Activated CD8-positive, alpha-beta memory T cell treated with anti-CD3 and anti-CD28 coated beads, Interleukin-2, amount 50 U/mL, for 1 hour (primary cell): Measurements from ENCODE around the gene PTPN11.
"Not testable (repeated sequence)": the region's sequence is repeated elsewhere in the genome, so short reads cannot be mapped to it uniquely, and the experiment has no call there.

Experiments used
- DNase-seq: peaks from one replicate; pipeline ENCODE4 v3.0.0-alpha.2; 2020; ENCODE audit errors: extremely low read depth

Gene PTPN11

GRCh38 chr12:112418608-112419296 is at the start of gene PTPN11:
Gene PTPN11 (plus strand): TSS chr12:112418947. CDS start chr12:112419112, 165 bp downstream.
- DNase-seq = peak; percentile 60

- DNase-seq = no peak
These were observed 48.5 kb upstream of the PTPN11 start for GRCh38 chr12:112370199-112370598.

DNA sequence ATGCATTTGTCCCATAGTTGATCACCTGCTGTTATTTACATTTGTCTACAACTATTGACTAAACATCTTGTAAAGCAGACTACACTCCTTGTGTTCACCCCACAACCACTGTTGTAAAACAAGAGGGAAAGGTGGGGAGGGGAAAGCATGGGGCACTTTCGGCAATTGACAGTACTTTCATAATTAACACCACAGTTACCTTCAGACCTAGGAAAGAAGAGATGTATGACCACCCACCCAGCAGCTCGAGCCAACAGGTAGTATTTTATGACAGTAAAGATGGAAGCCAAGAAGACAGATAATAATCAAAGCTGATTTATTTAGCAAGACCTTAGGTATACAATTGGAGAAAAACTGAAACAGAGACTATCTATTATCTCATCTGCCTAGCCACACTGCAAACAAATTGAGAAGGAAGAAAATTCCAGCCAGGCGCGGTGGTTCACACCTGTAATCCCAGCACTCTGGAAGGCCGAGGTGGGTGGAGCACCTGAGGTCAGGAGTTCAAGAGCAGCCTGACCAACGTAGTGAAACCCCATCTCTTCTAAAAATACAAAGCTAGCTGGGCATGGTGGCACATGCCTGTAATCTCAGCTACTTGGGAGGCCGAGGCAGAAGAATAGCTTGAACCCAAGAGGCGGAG is 47.8 kb upstream of the PTPN11 start:
- DNase-seq = no peak

DNA sequence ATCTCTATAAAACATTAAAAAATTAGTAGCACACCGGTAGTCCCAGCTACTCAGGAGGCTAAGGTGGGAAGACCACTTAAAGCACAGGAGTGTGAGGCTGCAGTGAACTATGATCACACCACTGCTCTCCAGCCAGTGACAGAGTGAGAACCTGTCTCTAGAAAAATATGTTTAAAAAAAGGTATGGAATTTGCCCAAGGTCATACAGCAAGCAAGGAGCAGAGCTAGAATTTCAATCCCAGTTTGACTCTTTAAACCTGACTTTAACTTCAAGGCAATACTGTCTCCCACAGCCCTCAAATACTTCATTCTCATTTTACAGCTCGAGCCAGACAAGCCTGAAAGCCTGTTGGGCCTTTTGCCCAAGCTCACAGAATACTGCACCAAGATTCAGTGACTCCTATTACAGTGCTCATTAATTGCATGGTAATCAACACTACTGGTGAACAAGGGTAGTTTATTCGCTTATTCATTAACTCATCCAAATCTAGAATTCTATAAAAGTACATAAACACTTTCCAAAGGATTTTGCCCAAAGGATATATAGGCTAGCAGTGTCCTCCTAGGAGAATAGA is 44.5 kb upstream of the PTPN11 start:
- DNase-seq = no peak

- DNase-seq = no peak
These were observed 43.6 kb upstream of the PTPN11 start for GRCh38 chr12:112375105-112375504.

DNA sequence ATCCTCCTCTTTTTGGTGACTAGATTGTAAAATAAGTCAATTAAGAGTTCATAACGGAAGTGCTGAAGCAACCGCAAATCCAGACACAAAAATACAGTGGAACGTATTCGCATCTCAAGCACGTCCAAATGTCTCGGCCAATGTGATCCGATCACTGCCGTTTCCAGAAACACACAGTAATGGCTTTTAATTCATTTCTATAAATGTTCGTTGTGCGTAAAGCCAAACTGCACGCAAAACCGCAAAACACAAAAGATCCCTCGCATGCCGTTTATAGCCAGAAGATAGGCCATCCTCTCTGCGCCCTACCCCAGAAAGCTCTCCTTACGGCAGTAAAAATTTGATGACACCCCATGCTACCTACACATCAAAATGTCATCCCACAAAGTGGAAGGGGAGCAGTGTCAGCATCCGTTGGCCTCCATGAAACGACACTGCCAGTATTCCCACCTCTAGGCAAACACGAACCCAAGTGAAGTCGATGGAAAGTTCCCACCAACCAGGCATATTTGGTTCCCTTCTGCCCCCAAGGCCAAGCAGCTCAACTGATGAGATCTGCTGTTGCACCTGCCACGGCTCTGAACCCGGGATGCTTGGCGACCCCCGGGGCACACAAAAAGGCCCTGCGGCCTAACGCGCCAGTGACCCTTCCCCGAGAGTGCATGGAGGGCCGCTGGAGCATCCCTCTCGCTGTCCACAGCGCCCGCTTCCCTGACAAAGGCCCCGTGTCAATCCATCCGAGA is 37.9 kb upstream of the PTPN11 start:
- no peak for DNase-seq

DNA sequence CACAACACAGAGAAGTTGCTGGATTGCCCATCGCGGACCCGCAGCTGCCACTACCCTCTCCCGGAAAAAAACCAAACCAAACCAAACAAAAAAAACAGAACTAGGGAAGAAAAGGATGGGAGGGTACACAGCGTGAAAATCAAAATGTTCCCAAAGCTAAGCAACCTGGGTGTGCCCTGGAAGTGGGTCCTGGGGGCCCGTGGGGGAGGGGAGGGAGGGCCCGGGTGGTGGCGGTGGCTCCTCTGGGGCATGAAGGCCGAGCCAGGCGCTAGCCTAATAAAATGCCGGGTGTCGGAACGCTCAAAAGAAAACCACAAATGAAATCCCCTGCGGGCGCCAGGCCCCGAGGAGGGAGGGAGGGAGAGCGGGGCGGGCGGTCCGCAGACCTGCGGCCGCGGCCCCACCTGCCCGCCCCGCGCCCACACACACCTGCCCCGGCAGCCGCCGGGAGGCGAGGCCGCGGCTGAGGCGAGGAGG is 37.3 kb upstream of the PTPN11 start:
- no peak for DNase-seq

GRCh38 chr12:112381883-112382796 is 36.6 kb upstream of the PTPN11 start, which contains the start of gene HECTD4:
Gene HECTD4 (minus strand): TSS chr12:112382431. CDS start chr12:112382128, 303 bp downstream.
- DNase-seq = peak; percentile 74

DNA sequence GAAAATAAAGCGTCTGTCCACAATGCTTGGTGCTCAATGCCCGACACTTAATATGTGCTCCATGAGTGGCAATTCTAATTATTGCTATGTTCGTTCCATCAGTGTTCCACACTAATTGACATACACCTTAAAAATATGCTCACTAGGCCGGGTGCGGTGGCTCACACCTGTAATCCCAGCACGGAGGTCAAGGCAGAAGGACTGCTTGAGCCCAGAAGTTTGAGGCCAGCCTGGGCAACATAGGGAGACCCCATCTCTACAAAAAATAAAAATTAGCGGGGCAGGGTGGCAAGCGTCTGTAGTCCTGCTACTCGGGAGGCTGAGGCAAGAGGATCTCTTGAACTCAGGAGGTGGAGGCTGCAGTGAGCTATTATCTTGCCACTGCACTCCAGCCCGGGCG is 35.9 kb upstream of the PTPN11 start:
- no peak for DNase-seq

- no peak for DNase-seq
These were observed 32.0 kb upstream of the PTPN11 start for GRCh38 chr12:112386726-112387125.

- DNase-seq = no peak
These were observed 29.5 kb upstream of the PTPN11 start for GRCh38 chr12:112389228-112389627.

- DNase-seq = not testable (repeated sequence)
These were observed 28.7 kb upstream of the PTPN11 start for GRCh38 chr12:112389922-112390654.

DNA sequence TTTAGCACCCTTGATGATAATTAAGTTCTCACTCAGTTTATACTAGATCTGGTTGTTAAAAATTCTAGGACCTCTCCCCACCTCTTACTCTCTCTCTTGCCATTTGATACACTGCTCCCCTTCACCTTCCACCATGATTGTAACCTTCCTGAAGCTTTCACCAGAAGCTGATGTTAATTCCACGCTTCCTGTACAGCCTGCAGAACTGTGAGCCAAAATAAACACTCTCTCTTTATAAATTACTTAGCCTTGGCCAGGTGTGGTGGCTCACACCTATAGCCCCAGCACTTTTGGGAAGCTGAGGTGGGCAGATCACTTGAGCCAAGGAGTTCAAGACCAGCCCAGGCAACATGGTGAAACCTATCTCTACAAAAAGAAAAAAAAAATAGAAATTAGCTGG is 25.4 kb upstream of the PTPN11 start:
- DNase-seq = no peak

- DNase-seq = no peak
These were observed 17.7 kb upstream of the PTPN11 start for GRCh38 chr12:112401054-112401453.

DNA sequence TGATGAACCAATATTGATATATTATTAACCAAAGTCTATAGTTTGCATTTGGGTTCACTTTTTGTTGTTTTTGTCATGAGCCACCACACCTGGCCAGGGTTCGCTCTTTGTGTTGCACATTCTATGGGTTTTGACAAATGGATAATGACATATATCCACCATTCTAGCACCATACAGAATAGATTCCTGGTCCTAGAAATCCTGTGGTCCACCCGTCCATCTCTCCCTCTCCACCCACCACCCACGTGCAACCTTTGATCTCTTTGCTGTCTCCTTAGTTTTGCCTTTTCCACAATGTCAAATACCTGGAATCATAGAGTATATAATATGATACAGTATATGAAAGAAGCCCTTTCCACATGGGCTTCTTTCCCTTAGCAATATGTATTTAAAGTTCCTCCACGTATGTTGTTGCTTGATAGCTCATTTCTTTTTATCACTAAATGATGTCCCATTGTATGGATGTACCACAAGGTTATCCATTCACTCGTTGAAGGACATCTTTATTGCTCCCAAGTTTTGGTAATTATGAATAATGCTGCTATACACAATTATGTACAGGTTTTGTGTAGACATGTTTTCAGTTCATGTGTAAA is 16.7 kb upstream of the PTPN11 start:
- no peak for DNase-seq

GRCh38 chr12:112406519-112407488 is 11.9 kb upstream of the PTPN11 start:
- DNase-seq = no peak

DNA sequence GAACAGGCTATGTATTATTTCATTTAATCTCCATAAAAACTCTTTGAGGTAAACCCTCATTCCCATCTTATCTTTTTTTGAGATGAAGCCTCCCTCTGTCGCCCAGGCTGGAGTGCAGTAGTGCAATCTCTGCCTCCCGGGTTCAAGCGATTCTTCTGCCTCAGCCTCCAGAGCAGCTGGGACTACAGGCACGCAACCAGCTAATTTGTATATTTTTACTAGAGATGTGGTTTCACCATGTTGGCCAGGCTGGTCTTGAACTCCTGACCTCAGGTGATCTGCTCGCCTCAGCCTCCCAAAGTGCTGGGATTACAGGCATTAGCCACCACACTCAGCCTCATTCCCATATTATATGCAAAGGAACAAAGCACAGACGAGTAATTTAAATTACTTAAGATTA is 11.1 kb upstream of the PTPN11 start:
- DNase-seq = not testable (repeated sequence)

GRCh38 chr12:112408621-112409020 is 10.1 kb upstream of the PTPN11 start:
- DNase-seq = no peak
